Vagina (tissue), 2 donors: ENCODE results near the gene HECTD4.

Experiments used
- POLR2A ChIP-seq, 2 donors: fragments of 450-650 bp; IDR thresholded peaks; one replicate each; pipeline ENCODE4 v1.6.1; 2017; ENCODE audit warnings: antibody characterized with exemption in 2 of 2, mild to moderate bottlenecking in 2 of 2, moderate library complexity in 2 of 2
- TF ChIP-seq, protein P1 (sequence below), 3 experiments: fragments of 450-650 bp in 2 of 3; fragments of 200-600 bp in 1 of 3; sonication (generic) in 1 of 3; IDR thresholded peaks; one replicate each; pipeline ENCODE4 v1.5.1; 2017 to 2019; ENCODE audit warnings: antibody characterized with exemption in 3 of 3, mild to moderate bottlenecking in 2 of 3, moderate library complexity in 2 of 3

- TF ChIP-seq, protein P1, sequence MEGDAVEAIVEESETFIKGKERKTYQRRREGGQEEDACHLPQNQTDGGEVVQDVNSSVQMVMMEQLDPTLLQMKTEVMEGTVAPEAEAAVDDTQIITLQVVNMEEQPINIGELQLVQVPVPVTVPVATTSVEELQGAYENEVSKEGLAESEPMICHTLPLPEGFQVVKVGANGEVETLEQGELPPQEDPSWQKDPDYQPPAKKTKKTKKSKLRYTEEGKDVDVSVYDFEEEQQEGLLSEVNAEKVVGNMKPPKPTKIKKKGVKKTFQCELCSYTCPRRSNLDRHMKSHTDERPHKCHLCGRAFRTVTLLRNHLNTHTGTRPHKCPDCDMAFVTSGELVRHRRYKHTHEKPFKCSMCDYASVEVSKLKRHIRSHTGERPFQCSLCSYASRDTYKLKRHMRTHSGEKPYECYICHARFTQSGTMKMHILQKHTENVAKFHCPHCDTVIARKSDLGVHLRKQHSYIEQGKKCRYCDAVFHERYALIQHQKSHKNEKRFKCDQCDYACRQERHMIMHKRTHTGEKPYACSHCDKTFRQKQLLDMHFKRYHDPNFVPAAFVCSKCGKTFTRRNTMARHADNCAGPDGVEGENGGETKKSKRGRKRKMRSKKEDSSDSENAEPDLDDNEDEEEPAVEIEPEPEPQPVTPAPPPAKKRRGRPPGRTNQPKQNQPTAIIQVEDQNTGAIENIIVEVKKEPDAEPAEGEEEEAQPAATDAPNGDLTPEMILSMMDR (IDR thresholded peaks at IDR 0.05) = peak in 1 of 3 experiments; percentile 16
- peak in 1 of 2 donors; percentile 74 for TF ChIP-seq POLR2A (IDR thresholded peaks at IDR 0.05)
Measured at GRCh38 chr12:112409064-112409905, 27.1 kb upstream of the HECTD4 start, which contains the start of gene RPL6.
